ENCODE data around the gene UBE2V1. TPM values are rescaled to one million over a fixed set of nuclear protein-coding genes. Genes with fewer than 3 reads are reported as not detected.
"Not testable (repeated sequence)": the region's sequence is repeated elsewhere in the genome, so short reads cannot be mapped to it uniquely, and the experiment has no call there.

UBE2V1 gene
- total RNA-seq: 62.0 and 62.5 TPM in 2 replicates

- peak; percentile 35 for DNase-seq (ENCODE audit: low read depth)
- peak; percentile 58 for TF ChIP-seq CTCF (IDR thresholded peaks at IDR 0.05; ENCODE audit: insufficient read depth, low read length, poor library complexity, severe bottlenecking)
- Histone ChIP-seq H3K36me3 (ENCODE audit: control insufficient read depth, insufficient read depth, low read length) (no peaks in the 10 kb centered on the region), H3K27me3 (ENCODE audit: control insufficient read depth, insufficient read depth, low read length) (no peaks in the 10 kb centered on the region), H3K4me3 (ENCODE audit: low read depth, low read length) (peak within 1 kb of the TSS; percentile 78)
These were observed at the start of gene UBE2V1 for GRCh38 chr20:50112512-50113419. Gene UBE2V1 (minus strand): TSS chr20:50113150. CDS start chr20:50113128, 22 bp downstream.

- not testable (repeated sequence) for H3K27me3 ChIP-seq (ENCODE audit: control insufficient read depth, insufficient read depth, low read length); DNase-seq (ENCODE audit: low read depth); H3K4me3 ChIP-seq (ENCODE audit: low read depth, low read length); H3K36me3 ChIP-seq (ENCODE audit: control insufficient read depth, insufficient read depth, low read length)
These were observed 48.5 kb upstream of the UBE2V1 start for GRCh38 chr20:50161494-50161893.

GRCh38 chr20:50153500-50154377 is 40.8 kb upstream of the UBE2V1 start, which contains the start of gene PEDS1:
Gene PEDS1 (minus strand): TSS chr20:50153723. CDS start chr20:50153637, 86 bp downstream.
- Histone ChIP-seq H3K36me3 (ENCODE audit: control insufficient read depth, insufficient read depth, low read length) (no peaks in the 10 kb centered on the region), H3K4me3 (ENCODE audit: low read depth, low read length) (peak within 1 kb of the TSS; percentile 78), H3K27me3 (ENCODE audit: control insufficient read depth, insufficient read depth, low read length) (no peaks in the 10 kb centered on the region)
- TF ChIP-seq CTCF (IDR thresholded peaks at IDR 0.05; ENCODE audit: insufficient read depth, low read length, poor library complexity, severe bottlenecking): no peak
- peak; percentile 61 for DNase-seq (ENCODE audit: low read depth)

DNA sequence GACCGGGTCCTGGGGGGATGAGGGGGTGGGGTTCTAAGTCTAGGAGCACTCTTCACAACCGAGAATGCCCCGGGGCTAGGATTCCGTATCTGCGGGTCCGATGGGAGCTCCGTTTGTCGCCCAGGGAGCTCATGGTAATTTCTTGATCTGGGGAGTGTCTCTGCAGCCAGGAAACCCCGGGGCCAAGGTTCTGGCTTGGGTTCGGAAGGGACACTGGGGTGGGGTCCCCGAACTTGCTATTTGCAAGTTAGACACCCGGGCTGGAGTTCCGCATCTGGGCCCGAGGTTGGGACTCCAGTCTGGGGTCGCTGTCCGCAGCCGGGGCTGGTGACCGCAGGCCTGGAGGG is 40.2 kb upstream of the UBE2V1 start:
- DNase-seq (ENCODE audit: low read depth): no peak
- peak overlapping the region; percentile 78 for H3K4me3 ChIP-seq (ENCODE audit: low read depth, low read length)
- no peaks in the 10 kb centered on the region for H3K36me3 ChIP-seq (ENCODE audit: control insufficient read depth, insufficient read depth, low read length)
- TF ChIP-seq CTCF (IDR thresholded peaks at IDR 0.05; ENCODE audit: insufficient read depth, low read length, poor library complexity, severe bottlenecking): no peak
- H3K27me3 ChIP-seq (ENCODE audit: control insufficient read depth, insufficient read depth, low read length): no peaks in the 10 kb centered on the region

- Histone ChIP-seq H3K27me3 (ENCODE audit: control insufficient read depth, insufficient read depth, low read length) (no peaks in the 10 kb centered on the region), H3K36me3 (ENCODE audit: control insufficient read depth, insufficient read depth, low read length) (no peaks in the 10 kb centered on the region), H3K4me3 (ENCODE audit: low read depth, low read length) (peak overlapping the region; percentile 78)
- peak; percentile 23 for TF ChIP-seq CTCF (IDR thresholded peaks at IDR 0.05; ENCODE audit: insufficient read depth, low read length, poor library complexity, severe bottlenecking)
- peak; percentile 39 for DNase-seq (ENCODE audit: low read depth)
These were observed 39.6 kb upstream of the UBE2V1 start for GRCh38 chr20:50152394-50153152.

Measured in kidney epithelial cell (primary cell).